K562 (cell line): ENCODE data around the gene ZNF785. TPM values are rescaled to one million over a fixed set of nuclear protein-coding genes. Genes with fewer than 3 reads are reported as not detected.

Experiments
- ATAC-seq: fragments of 200-7000 bp; cut with Tn5 transposase; 3 replicates; pipeline ENCODE4 v1.9.1; 2020; ENCODE audit warnings: moderate library complexity
- BruUV-seq: library from RNA; stranded (reverse); fragments of 400-500 nt; replicated peaks from 2 replicates; lab custom pipeline; 2021; lab: Mats Ljungman, UMichigan
- CTCF ChIA-PET: fragments of 300-600 bp; formaldehyde crosslinking; extraction: SDS; loops from one replicate; lab custom pipeline; 2021; ENCODE audit warnings: low intra/inter-chr PET ratio; lab: Yijun Ruan, JAX
- POLR2A ChIA-PET: fragments of 300-600, 350-650 bp; sonication (Branson Sonifier 250); formaldehyde crosslinking; extraction: SDS; loops from one replicate; lab custom pipeline; 2021; ENCODE audit warnings: antibody characterized with exemption, inconsistent platforms; lab: Yijun Ruan, JAX
- DNase-seq, 4 experiments: peaks; one replicate each; pipeline versions ENCODE4 v3.0.0 to v3.0.0-alpha.2; 2011 to 2018; ENCODE audit warnings: low spot score in 3 of 4, mixed read lengths in 3 of 4; ENCODE audit errors: extremely low read depth in 1 of 4
- FAIRE-seq: peaks from 2 replicates; lab custom pipeline; 2011; peaks lifted over from hg19 to GRCh38; lab: Jason Lieb, UNC
- H2AFZ ChIP-seq: 2 replicates; pipeline ENCODE4 v1.6.0; 2011; ENCODE audit warnings: low read depth, low read length, control low read depth, inconsistent platforms
- H3K27ac ChIP-seq: fragments of 200-600 bp; 3 replicates; pipeline ENCODE4 v1.8.0; 2011; ENCODE audit warnings: low read depth, mild to moderate bottlenecking, control low read depth, inconsistent platforms, low read length, moderate library complexity, mixed read lengths; ENCODE audit errors: extremely low read depth
- H3K27me3 ChIP-seq, 2 experiments: fragments of 300-600 bp in 1 of 2; 2 replicates in 1 of 2; 3 replicates in 1 of 2; pipeline versions ENCODE4 v1.6.0 to v1.8.0; 2011; ENCODE audit warnings: inconsistent platforms in 2 of 2, low read length in 2 of 2, mild to moderate bottlenecking in 1 of 2, mixed read lengths in 1 of 2, moderate library complexity in 1 of 2; ENCODE audit not compliant: control insufficient read depth in 2 of 2, insufficient read depth in 2 of 2
- H3K36me3 ChIP-seq: fragments of 300-600 bp; 3 replicates; pipeline ENCODE4 v1.8.0; 2011; ENCODE audit warnings: mild to moderate bottlenecking, low read length, inconsistent platforms; ENCODE audit not compliant: control insufficient read depth, insufficient read depth
- H3K4me1 ChIP-seq, 2 experiments: fragments of 200-600 bp in 1 of 2; replicated peaks in 1 of 2; 2 replicates in 1 of 2; 3 replicates in 1 of 2; pipeline versions ENCODE4 v1.5.1 to v1.8.0; 2011; ENCODE audit warnings: inconsistent platforms in 2 of 2, low read length in 2 of 2, mild to moderate bottlenecking in 1 of 2, mixed read lengths in 1 of 2, moderate library complexity in 1 of 2; ENCODE audit not compliant: control insufficient read depth in 2 of 2, insufficient read depth in 2 of 2
- H3K4me2 ChIP-seq: 2 replicates; pipeline ENCODE4 v1.6.1; 2011; ENCODE audit warnings: low read length, control low read depth, inconsistent platforms, mixed read lengths; ENCODE audit not compliant: insufficient read depth
- H3K4me3 ChIP-seq: fragments of 200-600 bp; sonication (generic), shearing (Covaris generic); 2 replicates; pipeline ENCODE4 v1.5.1; 2016; ENCODE audit warnings: control low read depth, inconsistent platforms
- H3K79me2 ChIP-seq: fragments of 200-600 bp; 3 replicates; pipeline ENCODE4 v1.8.0; 2011; ENCODE audit warnings: low read length, inconsistent platforms; ENCODE audit not compliant: control insufficient read depth, insufficient read depth
- H3K9ac ChIP-seq, 2 experiments: 2 replicates each; pipeline versions ENCODE4 v1.6.0 to v1.6.1; 2011; ENCODE audit warnings: low read depth in 2 of 2, low read length in 2 of 2, control low read depth in 1 of 2, inconsistent platforms in 1 of 2, mild to moderate bottlenecking in 1 of 2, mixed read lengths in 1 of 2; ENCODE audit not compliant: insufficient read depth in 1 of 2
- H3K9me1 ChIP-seq: one replicate; pipeline ENCODE4 v1.6.0; 2011; ENCODE audit warnings: inconsistent platforms, mild to moderate bottlenecking, low read length, moderate library complexity; ENCODE audit not compliant: control insufficient read depth, insufficient read depth
- H3K9me3 ChIP-seq: replicated peaks from 2 replicates; pipeline ENCODE4 v1.5.1; 2011; ENCODE audit warnings: low read depth, low read length, inconsistent platforms; ENCODE audit not compliant: control insufficient read depth, insufficient read depth
- H4K20me1 ChIP-seq: replicated peaks from 2 replicates; pipeline ENCODE4 v1.6.1; 2011; ENCODE audit warnings: low read length, inconsistent platforms, mixed read lengths; ENCODE audit not compliant: control insufficient read depth, insufficient read depth
- BCOR ChIP-seq: fragments of 450-650 bp; IDR thresholded peaks from 2 replicates; pipeline ENCODE4 v1.6.1; 2016
- EP300 ChIP-seq: IDR thresholded peaks from 2 replicates; pipeline ENCODE4 v1.6.1; 2012; ENCODE audit warnings: low read length, improper control_type of control experiment
- EWSR1 ChIP-seq: fragments of 450-650 bp; IDR thresholded peaks from 2 replicates; pipeline ENCODE4 v1.6.1; 2018; ENCODE audit warnings: borderline replicate concordance, mild to moderate bottlenecking, low read depth, moderate library complexity; ENCODE audit not compliant: partially characterized antibody
- KAT8 ChIP-seq: fragments of 450-650 bp; IDR thresholded peaks from 2 replicates; pipeline ENCODE4 v1.6.1; 2016; ENCODE audit warnings: low read depth, mild to moderate bottlenecking
- NCOA2 ChIP-seq, 2 experiments: fragments of 450-650 bp; IDR thresholded peaks; 2 replicates each; pipeline ENCODE4 v1.6.1; 2018; ENCODE audit warnings: mild to moderate bottlenecking in 2 of 2, moderate library complexity in 1 of 2; ENCODE audit not compliant: partially characterized antibody in 2 of 2
- NR3C1 ChIP-seq: sonication (generic); formaldehyde crosslinking; IDR thresholded peaks from 2 replicates; pipeline ENCODE4 v1.8.1; 2022; ENCODE audit warnings: missing genetic modification reagents
- RBM25 ChIP-seq: fragments of 200-400 bp; formaldehyde crosslinking; IDR thresholded peaks from 2 replicates; pipeline ENCODE4 v1.6.1; 2018; ENCODE audit warnings: low read length, low read depth, moderate library complexity; ENCODE audit not compliant: severe bottlenecking
- SRSF9 ChIP-seq: fragments of 200-400 bp; formaldehyde crosslinking; IDR thresholded peaks from 2 replicates; pipeline ENCODE4 v1.6.1; 2017; ENCODE audit warnings: low read depth, low read length, borderline replicate concordance
- ZBTB5 ChIP-seq: fragments of 450-650 bp; IDR thresholded peaks from 2 replicates; pipeline ENCODE4 v1.6.1; 2017; ENCODE audit warnings: antibody characterized with exemption
- ZEB2 ChIP-seq: fragments of 450-650 bp; IDR thresholded peaks from 2 replicates; pipeline ENCODE4 v1.6.1; 2016
- ZNF121 ChIP-seq: sonication (generic); formaldehyde crosslinking; conservative IDR thresholded peaks from 2 replicates; pipeline ENCODE4 v1.8.0; 2022; ENCODE audit warnings: missing genetic modification reagents
- ZNF584 ChIP-seq: fragments of 200-800 bp; sonication (Bioruptor generic); IDR thresholded peaks from 2 replicates; pipeline ENCODE4 v1.6.1; 2016; ENCODE audit warnings: low read depth, mild to moderate bottlenecking, missing genetic modification characterization, missing compliant biosample characterization
- WGBS: fragments of 100-300 bp; shearing (Covaris generic); methylation state at CpG from one replicate; pipeline ENCODE4 v1.1.6; 2016; ENCODE audit warnings: low coverage, mixed read lengths; ENCODE audit not compliant: insufficient coverage; ENCODE audit errors: missing lambda C conversion rate; 5-methylcytosine and 5-hydroxymethylcytosine counted together
- in situ Hi-C: fragments of 300-500 bp; cut with MboI; formaldehyde crosslinking; loops from 4 replicates; pipeline ENCODE4 v1.15.0; 2018; ENCODE audit warnings: inconsistent platforms, mixed read lengths
- intact Hi-C: fragments of 100-400 bp; cut with micrococcal nuclease; formaldehyde crosslinking; loops from 2 replicates; pipeline ENCODE4 v1.14.2; 2022
- polyA plus RNA-seq, 8 experiments: library from polyadenylated mRNA; depleted of rRNA in 4 of 8; stranded (reverse) in 5 of 8; unstranded in 3 of 8; fragments of >200 nt; fragmentation: Nextera tagmentation in 2 of 8; fragmentation: Illumina TruSeq in 1 of 8; extraction: Ambion mirVana in 2 of 8; extraction: Trizol in 1 of 8; gene quantifications; 2 replicates each; pipeline versions ENCODE4 v1.2.1 to v1.2.3, GENCODE V29; 2011 to 2014; ENCODE audit warnings: inconsistent platforms in 1 of 8, missing spikeins in 1 of 8
- total RNA-seq, 7 experiments: library from RNA; depleted of rRNA in 6 of 7; stranded (reverse); fragments of >200 nt in 6 of 7; fragmentation: Illumina TruSeq in 2 of 7; extraction: Trizol in 2 of 7; gene quantifications; 2 replicates each; pipeline versions ENCODE4 v1.2.1 to v1.2.3, GENCODE V29; 2011 to 2021; ENCODE audit warnings: low replicate concordance in 1 of 7

Gene ZNF785
- total and polyA plus RNA-seq, 9 of the 15 experiments (the other 6 are each of a cell fraction or from before 2014, with no cell fraction given) = 0.64 to 11.0 (median 6.4) TPM

GRCh38 chr16:30606004-30606403 lies 20.5 kb upstream of the ZNF785 start:
- Histone ChIP-seq H3K4me1 (peaks cover 7 to 24% of the 10 kb centered on the region in 2 experiments; a peak in 4 of 5 replicates), H3K9me1 (no peaks in the 10 kb centered on the region), H3K4me2 (no peak overlapping the region), H3K4me3 (no peak overlapping the region), H4K20me1 (no peaks in the 10 kb centered on the region), H3K79me2 (peaks cover 17% of the 10 kb centered on the region), H3K27ac (no peak overlapping the region), H3K9me3 (no peaks in the 10 kb centered on the region), H3K36me3 (peaks cover 60% of the 10 kb centered on the region), H3K27me3 (no peaks in the 10 kb centered on the region), H2AFZ (no peak overlapping the region), H3K9ac (no peak overlapping the region)
- CTCF ChIA-PET = no interaction called here
- no peak for TF ChIP-seq ZEB2
- TF ChIP-seq ZBTB5 = no peak
- TF ChIP-seq EP300 = no peak
- TF ChIP-seq RBM25 = peak; percentile 66
- TF ChIP-seq KAT8 = no peak
- peak; percentile 99 for TF ChIP-seq ZNF121 (CRISPR knock-in tag)
- TF ChIP-seq SRSF9 = no peak
- no peak for TF ChIP-seq ZNF584 (CRISPR knock-in tag)
- TF ChIP-seq BCOR = peak; percentile 79; the same call in 1 of the 2 replicates
- no peak for TF ChIP-seq EWSR1
- no peak for TF ChIP-seq NR3C1 (CRISPR knock-in tag)
- TF ChIP-seq NCOA2 (IDR thresholded peaks at IDR 0.05; ENCODE audit: partially characterized antibody in 2 of 2) = no peak
- DNase-seq (no peak), FAIRE-seq (no peak), ATAC-seq (no peak)
- POLR2A ChIA-PET = interaction anchor here (0.8 kb wide), 1 partner anchor 116 kb away, joined by 3 read pairs; no protein-coding TSS in a partner anchor
- no TSS peak for BruUV-seq
- in situ Hi-C loops = no loop called here
- intact Hi-C loops = no loop called here
- WGBS = 89% methylated on average over 3 of the region's 3 CpGs
